Measurements from ENCODE around the gene TDRD7. TPM values are rescaled to one million over a fixed set of nuclear protein-coding genes. Genes with fewer than 3 reads are reported as not detected.

The TDRD7 gene
- total and polyA plus RNA-seq, 2 of the 13 experiments (the other 11 are each of a cell fraction or from before 2014, with no cell fraction given): 9.8 to 15.5 TPM

- TF ChIP-seq ZNF740 (CRISPR knock-in tag; IDR thresholded peaks at IDR 0.05) (no peak), SETDB1 (CRISPR knock-in tag; IDR thresholded peaks at IDR 0.05; ENCODE audit: borderline replicate concordance) (no peak), DBP (CRISPR knock-in tag; IDR thresholded peaks at IDR 0.05; ENCODE audit: not compliant biosample characterization) (no peak), NCOA1 (CRISPR knock-in tag; IDR thresholded peaks at IDR 0.05) (peak; percentile 54; the same call in 1 of the 2 replicates), ZNF512 (CRISPR knock-in tag; IDR thresholded peaks at IDR 0.05) (no peak), HMG20A (CRISPR knock-in tag; IDR thresholded peaks at IDR 0.05; ENCODE audit: borderline replicate concordance) (peak; percentile 74; the same call in 1 of the 2 replicates), FOXC1 (CRISPR knock-in tag; IDR thresholded peaks at IDR 0.05; ENCODE audit: borderline replicate concordance) (peak; percentile 80; the same call in 1 of the 2 replicates), REXO4 (CRISPR knock-in tag; IDR thresholded peaks at IDR 0.05; ENCODE audit: borderline replicate concordance) (no peak), XBP1 (CRISPR knock-in tag; IDR thresholded peaks at IDR 0.05) (no peak), NPAS2 (CRISPR knock-in tag; IDR thresholded peaks at IDR 0.05; ENCODE audit: borderline replicate concordance) (no peak), NR2C2 (CRISPR knock-in tag; IDR thresholded peaks at IDR 0.05; ENCODE audit: borderline replicate concordance) (no peak; the same call in 1 of the 2 replicates), ZSCAN5A (CRISPR knock-in tag; IDR thresholded peaks at IDR 0.05; ENCODE audit: borderline replicate concordance) (no peak), ZNF879 (CRISPR knock-in tag; IDR thresholded peaks at IDR 0.05) (no peak), ZNF350 (CRISPR knock-in tag; IDR thresholded peaks at IDR 0.05; ENCODE audit: borderline replicate concordance, low read depth) (no peak; the same call in 1 of the 2 replicates), MATR3 (CRISPR knock-in tag; IDR thresholded peaks at IDR 0.05) (no peak), HNF1B (CRISPR knock-in tag; IDR thresholded peaks at IDR 0.05) (peak; percentile 77; the same call in 1 of the 2 replicates), EEA1 (CRISPR knock-in tag; IDR thresholded peaks at IDR 0.05; ENCODE audit: borderline replicate concordance) (no peak; the same call in 1 of the 2 replicates), ZNF773 (CRISPR knock-in tag; IDR thresholded peaks at IDR 0.05; ENCODE audit: borderline replicate concordance) (no peak), NR2F2 (IDR thresholded peaks at IDR 0.05; ENCODE audit: borderline replicate concordance, low read depth) (no peak; the same call in 1 of the 2 replicates), ZNF891 (CRISPR knock-in tag; IDR thresholded peaks at IDR 0.05) (no peak; the same call in 1 of the 2 replicates), ZNF264 (CRISPR knock-in tag; IDR thresholded peaks at IDR 0.05) (no peak), ZMYM4 (CRISPR knock-in tag; IDR thresholded peaks at IDR 0.05) (peak; percentile 98), ZFAT (CRISPR knock-in tag; conservative IDR thresholded peaks at IDR 0.05) (no peak), ZNF136 (CRISPR knock-in tag; IDR thresholded peaks at IDR 0.05; ENCODE audit: low read depth) (no peak)
Observed at GRCh38 chr9:97411789-97412625, at the start of gene TDRD7 (continued).

Measured in HepG2 (cell line).